Smooth muscle cell (in vitro differentiated cells): Measurements from ENCODE around the gene MEF2D. TPM values are rescaled to one million over a fixed set of nuclear protein-coding genes. Genes with fewer than 3 reads are reported as not detected.

Source experiments
- DNase-seq: peaks from one replicate; lab custom pipeline; 2025; ENCODE audit not compliant: unreplicated experiment; lab: John Stamatoyannopoulos, UW
- H2AFZ ChIP-seq: fragments of 200-600 bp; sonication (generic); 2 replicates; pipeline ENCODE4 v1.6.0; 2016; ENCODE audit warnings: antibody characterized with exemption, low read depth, mild to moderate bottlenecking
- H3F3A ChIP-seq: fragments of 200-600 bp; sonication (generic); 2 replicates; pipeline ENCODE4 v1.6.0; 2017; ENCODE audit warnings: antibody characterized with exemption, low read depth
- H3K27ac ChIP-seq: fragments of 200-600 bp; sonication (generic); 2 replicates; pipeline ENCODE4 v1.5.1; 2016; ENCODE audit warnings: low read depth, mild to moderate bottlenecking
- H3K27me3 ChIP-seq: fragments of 200-600 bp; sonication (generic); 2 replicates; pipeline ENCODE4 v1.6.1; 2016; ENCODE audit warnings: low read depth, mild to moderate bottlenecking
- H3K36me3 ChIP-seq: fragments of 200-600 bp; sonication (generic); 2 replicates; pipeline ENCODE4 v1.5.1; 2016; ENCODE audit warnings: low read depth
- H3K4me1 ChIP-seq: fragments of 200-600 bp; sonication (generic); 2 replicates; pipeline ENCODE4 v1.5.1; 2016; ENCODE audit warnings: low read depth
- H3K4me2 ChIP-seq: fragments of 200-600 bp; sonication (generic); 2 replicates; pipeline ENCODE4 v1.6.0; 2016; ENCODE audit warnings: mild to moderate bottlenecking
- H3K4me3 ChIP-seq: fragments of 200-600 bp; sonication (generic); 2 replicates; pipeline ENCODE4 v1.5.1; 2016; ENCODE audit warnings: mild to moderate bottlenecking
- H3K79me2 ChIP-seq: fragments of 200-600 bp; sonication (generic); 2 replicates; pipeline ENCODE4 v1.6.0; 2016; ENCODE audit warnings: low read depth, mild to moderate bottlenecking
- H3K9ac ChIP-seq: fragments of 200-600 bp; sonication (generic); 2 replicates; pipeline ENCODE4 v1.6.0; 2016; ENCODE audit warnings: low read depth
- H3K9me3 ChIP-seq: fragments of 200-600 bp; sonication (generic); replicated peaks from 2 replicates; pipeline ENCODE4 v1.5.1; 2016; ENCODE audit warnings: low read depth
- H4K20me1 ChIP-seq: fragments of 200-600 bp; sonication (generic); 2 replicates; pipeline ENCODE4 v1.6.0; 2016; ENCODE audit warnings: low read depth
- CTCF ChIP-seq: fragments of 200-600 bp; sonication (generic); IDR thresholded peaks from 2 replicates; pipeline ENCODE4 v1.5.1; 2017; ENCODE audit warnings: borderline replicate concordance, mild to moderate bottlenecking, antibody characterized with exemption; ENCODE audit not compliant: insufficient read depth, poor library complexity, severe bottlenecking
- WGBS: methylation state at CpG from one replicate; pipeline ENCODE4 v1.1.7; 2016; ENCODE audit warnings: low lambda C conversion rate; 5-methylcytosine and 5-hydroxymethylcytosine counted together
- polyA plus RNA-seq: library from polyadenylated mRNA; unstranded; fragments of >200 nt; fragmentation: Nextera tagmentation; extraction: Ambion mirVana; gene quantifications from 2 replicates; pipeline ENCODE4 v1.2.1, GENCODE V29; 2016
- total RNA-seq: library from RNA; depleted of rRNA; stranded (reverse); fragments of >200 nt; gene quantifications from 2 replicates; pipeline ENCODE4 v1.2.3, GENCODE V29; 2014

MEF2D gene
- total and polyA plus RNA-seq, 2 experiments from 2014 or later, result 23.2 to 45.6 TPM

GRCh38 chr1:156452907-156453306 is 47.7 kb downstream of the MEF2D start:
- no peak overlapping the region for H2AFZ ChIP-seq
- H3K79me2 ChIP-seq, result no peaks in the 10 kb centered on the region
- DNase-seq, result no peak
- H3K27me3 ChIP-seq, result peaks cover 7% of the 10 kb centered on the region
- H3K9ac ChIP-seq, result no peak overlapping the region
- H3K36me3 ChIP-seq, result no peaks in the 10 kb centered on the region
- no peaks in the 10 kb centered on the region for H3K4me1 ChIP-seq
- no peak overlapping the region for H3K27ac ChIP-seq
- no peak overlapping the region for H3K4me3 ChIP-seq
- no peak for TF ChIP-seq CTCF
- no peaks in the 10 kb centered on the region for H3F3A ChIP-seq
- 94% methylated on average over 1 of the region's 1 CpG for WGBS
- no peak overlapping the region for H3K4me2 ChIP-seq
- H4K20me1 ChIP-seq, result no peaks in the 10 kb centered on the region
- no peaks in the 10 kb centered on the region for H3K9me3 ChIP-seq

- TF ChIP-seq CTCF, result no peak
- Histone ChIP-seq H3K36me3 (no peaks in the 10 kb centered on the region), H3K9ac (no peak overlapping the region), H3K79me2 (no peaks in the 10 kb centered on the region), H2AFZ (no peak overlapping the region), H3K4me1 (no peaks in the 10 kb centered on the region), H3K27ac (no peak overlapping the region), H3K4me2 (no peak overlapping the region), H3K4me3 (no peak overlapping the region), H3K27me3 (peaks cover 7% of the 10 kb centered on the region), H3K9me3 (no peaks in the 10 kb centered on the region), H4K20me1 (no peaks in the 10 kb centered on the region), H3F3A (no peaks in the 10 kb centered on the region)
- no peak for DNase-seq
- WGBS, result 75% methylated on average over 5 of the region's 5 CpGs
Measured at GRCh38 chr1:156451505-156452160, 48.9 kb downstream of the MEF2D start.

- Histone ChIP-seq H4K20me1 (no peaks in the 10 kb centered on the region), H2AFZ (no peak overlapping the region), H3K79me2 (no peaks in the 10 kb centered on the region), H3K9me3 (no peaks in the 10 kb centered on the region), H3K36me3 (no peaks in the 10 kb centered on the region), H3F3A (no peaks in the 10 kb centered on the region), H3K4me1 (no peaks in the 10 kb centered on the region), H3K4me3 (no peak overlapping the region), H3K4me2 (no peak overlapping the region), H3K27ac (no peak overlapping the region), H3K9ac (no peak overlapping the region), H3K27me3 (peaks cover 16% of the 10 kb centered on the region)
- TF ChIP-seq CTCF, result no peak
- DNase-seq, result no peak
- WGBS, result 64% methylated on average over 11 of the region's 11 CpGs
Measured at GRCh38 chr1:156448134-156448967, 52.2 kb downstream of the MEF2D start.
